GM12875 (cell line): ENCODE results near the gene ANO2.

ENCODE experiments used
- H3K4me3 ChIP-seq: one replicate; pipeline ENCODE4 v1.5.1; 2011; ENCODE audit warnings: low read depth, low read length, control low read depth
- TF ChIP-seq, protein P1 (sequence below): IDR thresholded peaks from 2 replicates; pipeline ENCODE4 v1.5.1; 2011; ENCODE audit warnings: low read depth, mild to moderate bottlenecking, control low read depth, inconsistent platforms, low read length, moderate library complexity, borderline replicate concordance; ENCODE audit not compliant: insufficient read depth

The ANO2 gene

GRCh38 chr12:5513406-5513805, 431.7 kb downstream of the ANO2 start:
- no peak overlapping the region for H3K4me3 ChIP-seq
- TF ChIP-seq, protein P1, sequence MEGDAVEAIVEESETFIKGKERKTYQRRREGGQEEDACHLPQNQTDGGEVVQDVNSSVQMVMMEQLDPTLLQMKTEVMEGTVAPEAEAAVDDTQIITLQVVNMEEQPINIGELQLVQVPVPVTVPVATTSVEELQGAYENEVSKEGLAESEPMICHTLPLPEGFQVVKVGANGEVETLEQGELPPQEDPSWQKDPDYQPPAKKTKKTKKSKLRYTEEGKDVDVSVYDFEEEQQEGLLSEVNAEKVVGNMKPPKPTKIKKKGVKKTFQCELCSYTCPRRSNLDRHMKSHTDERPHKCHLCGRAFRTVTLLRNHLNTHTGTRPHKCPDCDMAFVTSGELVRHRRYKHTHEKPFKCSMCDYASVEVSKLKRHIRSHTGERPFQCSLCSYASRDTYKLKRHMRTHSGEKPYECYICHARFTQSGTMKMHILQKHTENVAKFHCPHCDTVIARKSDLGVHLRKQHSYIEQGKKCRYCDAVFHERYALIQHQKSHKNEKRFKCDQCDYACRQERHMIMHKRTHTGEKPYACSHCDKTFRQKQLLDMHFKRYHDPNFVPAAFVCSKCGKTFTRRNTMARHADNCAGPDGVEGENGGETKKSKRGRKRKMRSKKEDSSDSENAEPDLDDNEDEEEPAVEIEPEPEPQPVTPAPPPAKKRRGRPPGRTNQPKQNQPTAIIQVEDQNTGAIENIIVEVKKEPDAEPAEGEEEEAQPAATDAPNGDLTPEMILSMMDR: no peak
